K562 (cell line): ENCODE results near the gene ZMYND15. TPM values are rescaled to one million over a fixed set of nuclear protein-coding genes. Genes with fewer than 3 reads are reported as not detected.

ENCODE experiments used
- ATAC-seq: fragments of 200-7000 bp; cut with Tn5 transposase; 3 replicates; pipeline ENCODE4 v1.9.1; 2020; ENCODE audit warnings: moderate library complexity
- BruUV-seq: library from RNA; stranded (reverse); fragments of 400-500 nt; replicated peaks from 2 replicates; lab custom pipeline; 2021; lab: Mats Ljungman, UMichigan
- CTCF ChIA-PET: fragments of 300-600 bp; formaldehyde crosslinking; extraction: SDS; loops from one replicate; lab custom pipeline; 2021; ENCODE audit warnings: low intra/inter-chr PET ratio; lab: Yijun Ruan, JAX
- POLR2A ChIA-PET: fragments of 300-600, 350-650 bp; sonication (Branson Sonifier 250); formaldehyde crosslinking; extraction: SDS; loops from one replicate; lab custom pipeline; 2021; ENCODE audit warnings: antibody characterized with exemption, inconsistent platforms; lab: Yijun Ruan, JAX
- DNase-seq, 4 experiments: peaks; one replicate each; pipeline versions ENCODE4 v3.0.0 to v3.0.0-alpha.2; 2011 to 2018; ENCODE audit warnings: low spot score in 3 of 4, mixed read lengths in 3 of 4; ENCODE audit errors: extremely low read depth in 1 of 4
- FAIRE-seq: peaks from 2 replicates; lab custom pipeline; 2011; peaks lifted over from hg19 to GRCh38; lab: Jason Lieb, UNC
- H2AFZ ChIP-seq: 2 replicates; pipeline ENCODE4 v1.6.0; 2011; ENCODE audit warnings: low read depth, low read length, control low read depth, inconsistent platforms
- H3K27ac ChIP-seq: fragments of 200-600 bp; 3 replicates; pipeline ENCODE4 v1.8.0; 2011; ENCODE audit warnings: low read depth, mild to moderate bottlenecking, control low read depth, inconsistent platforms, low read length, moderate library complexity, mixed read lengths; ENCODE audit errors: extremely low read depth
- H3K27me3 ChIP-seq, 2 experiments: fragments of 300-600 bp in 1 of 2; 2 replicates in 1 of 2; 3 replicates in 1 of 2; pipeline versions ENCODE4 v1.6.0 to v1.8.0; 2011; ENCODE audit warnings: inconsistent platforms in 2 of 2, low read length in 2 of 2, mild to moderate bottlenecking in 1 of 2, mixed read lengths in 1 of 2, moderate library complexity in 1 of 2; ENCODE audit not compliant: control insufficient read depth in 2 of 2, insufficient read depth in 2 of 2
- H3K36me3 ChIP-seq: fragments of 300-600 bp; 3 replicates; pipeline ENCODE4 v1.8.0; 2011; ENCODE audit warnings: mild to moderate bottlenecking, low read length, inconsistent platforms; ENCODE audit not compliant: control insufficient read depth, insufficient read depth
- H3K4me1 ChIP-seq, 2 experiments: fragments of 200-600 bp in 1 of 2; replicated peaks in 1 of 2; 2 replicates in 1 of 2; 3 replicates in 1 of 2; pipeline versions ENCODE4 v1.5.1 to v1.8.0; 2011; ENCODE audit warnings: inconsistent platforms in 2 of 2, low read length in 2 of 2, mild to moderate bottlenecking in 1 of 2, mixed read lengths in 1 of 2, moderate library complexity in 1 of 2; ENCODE audit not compliant: control insufficient read depth in 2 of 2, insufficient read depth in 2 of 2
- H3K4me2 ChIP-seq: 2 replicates; pipeline ENCODE4 v1.6.1; 2011; ENCODE audit warnings: low read length, control low read depth, inconsistent platforms, mixed read lengths; ENCODE audit not compliant: insufficient read depth
- H3K4me3 ChIP-seq: fragments of 200-600 bp; sonication (generic), shearing (Covaris generic); 2 replicates; pipeline ENCODE4 v1.5.1; 2016; ENCODE audit warnings: control low read depth, inconsistent platforms
- H3K79me2 ChIP-seq: fragments of 200-600 bp; 3 replicates; pipeline ENCODE4 v1.8.0; 2011; ENCODE audit warnings: low read length, inconsistent platforms; ENCODE audit not compliant: control insufficient read depth, insufficient read depth
- H3K9ac ChIP-seq, 2 experiments: 2 replicates each; pipeline versions ENCODE4 v1.6.0 to v1.6.1; 2011; ENCODE audit warnings: low read depth in 2 of 2, low read length in 2 of 2, control low read depth in 1 of 2, inconsistent platforms in 1 of 2, mild to moderate bottlenecking in 1 of 2, mixed read lengths in 1 of 2; ENCODE audit not compliant: insufficient read depth in 1 of 2
- H3K9me1 ChIP-seq: one replicate; pipeline ENCODE4 v1.6.0; 2011; ENCODE audit warnings: inconsistent platforms, mild to moderate bottlenecking, low read length, moderate library complexity; ENCODE audit not compliant: control insufficient read depth, insufficient read depth
- H3K9me3 ChIP-seq: replicated peaks from 2 replicates; pipeline ENCODE4 v1.5.1; 2011; ENCODE audit warnings: low read depth, low read length, inconsistent platforms; ENCODE audit not compliant: control insufficient read depth, insufficient read depth
- H4K20me1 ChIP-seq: replicated peaks from 2 replicates; pipeline ENCODE4 v1.6.1; 2011; ENCODE audit warnings: low read length, inconsistent platforms, mixed read lengths; ENCODE audit not compliant: control insufficient read depth, insufficient read depth
- CCAR2 ChIP-seq: fragments of 200-400 bp; formaldehyde crosslinking; IDR thresholded peaks from 2 replicates; pipeline ENCODE4 v1.6.1; 2017; ENCODE audit warnings: mild to moderate bottlenecking, low read depth, low read length
- EGR1 ChIP-seq: fragments of 450-650 bp; conservative IDR thresholded peaks from 2 replicates; pipeline ENCODE4 v1.6.1; 2017; ENCODE audit warnings: mild to moderate bottlenecking
- ESRRA ChIP-seq: fragments of 450-650 bp; IDR thresholded peaks from 2 replicates; pipeline ENCODE4 v1.6.1; 2014; ENCODE audit warnings: low read depth, mild to moderate bottlenecking, moderate library complexity, borderline replicate concordance
- SAFB ChIP-seq: fragments of 200-400 bp; formaldehyde crosslinking; IDR thresholded peaks from 2 replicates; pipeline ENCODE4 v1.6.1; 2017; ENCODE audit warnings: low read depth, low read length, borderline replicate concordance
- TAF1 ChIP-seq: IDR thresholded peaks from 2 replicates; pipeline ENCODE4 v1.6.1; 2011; ENCODE audit warnings: mild to moderate bottlenecking, low read length, moderate library complexity; ENCODE audit not compliant: insufficient read depth, control insufficient read depth, severe bottlenecking; ENCODE audit errors: extremely low read depth
- YY1 ChIP-seq, 3 experiments: IDR thresholded peaks; 2 replicates each; pipeline ENCODE4 v1.6.1; 2011; ENCODE audit warnings: low read length in 2 of 3, mild to moderate bottlenecking in 2 of 3, moderate library complexity in 2 of 3, borderline replicate concordance in 1 of 3, control low read depth in 1 of 3, low read depth in 1 of 3; ENCODE audit not compliant: insufficient read depth in 3 of 3, insufficient replicate concordance in 2 of 3, control insufficient read depth in 1 of 3, insufficient read length in 1 of 3; ENCODE audit errors: extremely low read depth in 1 of 3
- WGBS: fragments of 100-300 bp; shearing (Covaris generic); methylation state at CpG from one replicate; pipeline ENCODE4 v1.1.6; 2016; ENCODE audit warnings: low coverage, mixed read lengths; ENCODE audit not compliant: insufficient coverage; ENCODE audit errors: missing lambda C conversion rate; 5-methylcytosine and 5-hydroxymethylcytosine counted together
- in situ Hi-C: fragments of 300-500 bp; cut with MboI; formaldehyde crosslinking; loops from 4 replicates; pipeline ENCODE4 v1.15.0; 2018; ENCODE audit warnings: inconsistent platforms, mixed read lengths
- intact Hi-C: fragments of 100-400 bp; cut with micrococcal nuclease; formaldehyde crosslinking; loops from 2 replicates; pipeline ENCODE4 v1.14.2; 2022
- polyA plus RNA-seq, 8 experiments: library from polyadenylated mRNA; depleted of rRNA in 4 of 8; stranded (reverse) in 5 of 8; unstranded in 3 of 8; fragments of >200 nt; fragmentation: Nextera tagmentation in 2 of 8; fragmentation: Illumina TruSeq in 1 of 8; extraction: Ambion mirVana in 2 of 8; extraction: Trizol in 1 of 8; gene quantifications; 2 replicates each; pipeline versions ENCODE4 v1.2.1 to v1.2.3, GENCODE V29; 2011 to 2014; ENCODE audit warnings: inconsistent platforms in 1 of 8, missing spikeins in 1 of 8
- total RNA-seq, 7 experiments: library from RNA; depleted of rRNA in 6 of 7; stranded (reverse); fragments of >200 nt in 6 of 7; fragmentation: Illumina TruSeq in 2 of 7; extraction: Trizol in 2 of 7; gene quantifications; 2 replicates each; pipeline versions ENCODE4 v1.2.1 to v1.2.3, GENCODE V29; 2011 to 2021; ENCODE audit warnings: low replicate concordance in 1 of 7

Gene ZMYND15
- total and polyA plus RNA-seq, 9 of the 15 experiments (the other 6 are each of a cell fraction or from before 2014, with no cell fraction given), result 0.09 TPM; not detected in 8

- Histone ChIP-seq H3K79me2 (peaks cover 6% of the 10 kb centered on the region; the same call in 2 of the 3 replicates), H3K4me3 (peak overlapping the region; percentile 60), H4K20me1 (no peaks in the 10 kb centered on the region), H3K36me3 (no peaks in the 10 kb centered on the region), H3K9me3 (no peaks in the 10 kb centered on the region), H3K27ac (peak overlapping the region; percentile 82; the same call in 2 of the 3 replicates), H2AFZ (peak overlapping the region; percentile 94), H3K4me2 (peak overlapping the region; percentile 86), H3K27me3 (peaks cover 3 to 11% of the 10 kb centered on the region in 2 experiments; a peak in 3 of 5 replicates), H3K9ac (peak overlapping the region; percentile 69 to 93), H3K4me1 (peaks cover 0 to 31% of the 10 kb centered on the region in 2 experiments; a peak in 2 of 5 replicates), H3K9me1 (no peaks in the 10 kb centered on the region)
- BruUV-seq, result no TSS peak
- DNase-seq (no peak), ATAC-seq (no peak), FAIRE-seq (no peak)
- ChIA-PET CTCF (interaction anchor here (0.6 to 2.9 kb wide), 3 partner anchors 58 to 114 kb away, joined by 3 to 13 read pairs (median 3); partner anchors contain the start of gene ARRB2), POLR2A (interaction anchor here (0.7 to 1.5 kb wide), 6 partner anchors 9 to 683 kb away, joined by 3 to 7 read pairs (median 4); partner anchors contain the start of gene ARRB2)
- in situ Hi-C loops (no loop called here), intact Hi-C loops (no loop called here)
- TF ChIP-seq CCAR2, result no peak
- TF ChIP-seq YY1 (IDR thresholded peaks at IDR 0.05; ENCODE audit: borderline replicate concordance in 1 of 3, control insufficient read depth in 1 of 3, extremely low read depth in 1 of 3, insufficient read depth in 3 of 3, insufficient read length in 1 of 3, insufficient replicate concordance in 2 of 3, low read depth in 1 of 3, low read length in 2 of 3), result peak in 1 of 3 experiments; percentile 80
- TF ChIP-seq SAFB, result no peak
- TF ChIP-seq ESRRA, result no peak
- TF ChIP-seq EGR1, result peak; percentile 20; the same call in 1 of the 2 replicates
- peak; percentile 27 for TF ChIP-seq TAF1
- WGBS, result 0% methylated on average over 11 of the region's 25 CpGs
These were observed 50.0 kb downstream of the ZMYND15 start for GRCh38 chr17:4789701-4789950.
